Stimulated activated CD8-positive, alpha-beta memory T cell treated with anti-CD3 and anti-CD28 coated beads, Interleukin-15, amount 100 ng/mL, for 4 hours (primary cell): ENCODE results near the gene PDX1.
"Not testable (repeated sequence)": the region's sequence is repeated elsewhere in the genome, so short reads cannot be mapped to it uniquely, and the experiment has no call there.

Experiments
- DNase-seq, 2 donors: peaks; one replicate each; pipeline ENCODE4 v3.0.0-alpha.2; 2020; ENCODE audit warnings: low read depth in 2 of 2

Gene PDX1

GRCh38 chr13:27956576-27957300 lies 36.9 kb downstream of the PDX1 start:
- no peak for DNase-seq

GRCh38 chr13:27959976-27960361 lies 40.2 kb downstream of the PDX1 start:
- DNase-seq, result no peak

GRCh38 chr13:27960362-27961226 lies 40.8 kb downstream of the PDX1 start:
- no peak for DNase-seq

- DNase-seq, result no peak
These were observed 41.7 kb downstream of the PDX1 start for GRCh38 chr13:27961227-27962085.

- no peak for DNase-seq
These were observed 42.5 kb downstream of the PDX1 start for GRCh38 chr13:27962128-27962841.

GRCh38 chr13:27962982-27963381 lies 43.2 kb downstream of the PDX1 start:
- no peak for DNase-seq

- no peak for DNase-seq
These were observed 43.7 kb downstream of the PDX1 start for GRCh38 chr13:27963491-27963890.

- DNase-seq, result not testable (repeated sequence)
These were observed 44.4 kb downstream of the PDX1 start for GRCh38 chr13:27964206-27964605.

- DNase-seq, result no peak
These were observed 45.0 kb downstream of the PDX1 start for GRCh38 chr13:27964741-27965323.

- no peak for DNase-seq
These were observed 45.5 kb downstream of the PDX1 start for GRCh38 chr13:27965343-27965739.

GRCh38 chr13:27965740-27966640 lies 46.2 kb downstream of the PDX1 start:
- DNase-seq, result no peak

GRCh38 chr13:27966641-27967202 lies 46.9 kb downstream of the PDX1 start:
- DNase-seq, result no peak

- no peak for DNase-seq
These were observed 47.5 kb downstream of the PDX1 start for GRCh38 chr13:27967203-27967735.

GRCh38 chr13:27967736-27968315 lies 48.0 kb downstream of the PDX1 start:
- no peak for DNase-seq

GRCh38 chr13:27968316-27969081 lies 48.7 kb downstream of the PDX1 start:
- no peak for DNase-seq

- no peak for DNase-seq
These were observed 49.5 kb downstream of the PDX1 start, which contains the start of gene CDX2 for GRCh38 chr13:27969082-27969865. Gene CDX2, minus strand, starts transcription at chr13:27969315. Its CDS starts 309 bp downstream, at chr13:27969006.

GRCh38 chr13:27969866-27970229 lies 50.0 kb downstream of the PDX1 start:
- no peak for DNase-seq
